Esophagus squamous epithelium (tissue), 5 donors: ENCODE measurements around the gene GPC3. TPM values are rescaled to one million over a fixed set of nuclear protein-coding genes. Genes with fewer than 3 reads are reported as not detected.
A peak's percentile ranks its signal among the peaks of the same experiment; 100 is the strongest.

Experiments used
- DNase-seq: peaks from one replicate; lab custom pipeline; 2025; lab: John Stamatoyannopoulos, UW
- H3K27ac ChIP-seq, 4 donors: fragments of 200-600 bp; sonication (generic); one replicate each; pipeline ENCODE4 v1.5.1; 2016 to 2019; ENCODE audit warnings: mild to moderate bottlenecking in 1 of 4
- H3K27me3 ChIP-seq, 4 donors: fragments of 200-600 bp; sonication (generic); 1 replicate in 3 of 4; 2 replicates in 1 of 4; pipeline versions ENCODE4 v1.5.1 to v1.6.0; 2017 to 2021; ENCODE audit warnings: antibody characterized with exemption in 1 of 4
- H3K36me3 ChIP-seq, 3 donors: fragments of 200-600 bp; sonication (generic); one replicate each; pipeline ENCODE4 v1.5.1; 2016 to 2019
- H3K4me1 ChIP-seq, 3 donors: fragments of 200-600 bp; sonication (generic); one replicate each; pipeline ENCODE4 v1.5.1; 2017 to 2019
- H3K4me3 ChIP-seq, 4 donors: fragments of 200-600 bp; sonication (generic); 1 replicate in 3 of 4; 2 replicates in 1 of 4; pipeline ENCODE4 v1.5.1; 2016 to 2019; ENCODE audit warnings: mild to moderate bottlenecking in 2 of 4, moderate library complexity in 1 of 4
- H3K9me3 ChIP-seq, 3 donors: fragments of 200-600 bp; sonication (generic); one replicate each; pipeline ENCODE4 v1.5.1; 2016 to 2019
- CTCF ChIP-seq, 6 experiments: fragments of 450-650 bp in 4 of 6; fragments of 200-600 bp in 2 of 6; sonication (generic) in 2 of 6; IDR thresholded peaks; one replicate each; pipeline ENCODE4 v1.5.1; 2016 to 2019; ENCODE audit warnings: antibody characterized with exemption in 6 of 6, mild to moderate bottlenecking in 4 of 6, moderate library complexity in 4 of 6
- POLR2A ChIP-seq, 4 donors: fragments of 450-650 bp; IDR thresholded peaks; one replicate each; pipeline ENCODE4 v1.6.1; 2017; ENCODE audit warnings: antibody characterized with exemption in 4 of 4, mild to moderate bottlenecking in 4 of 4, moderate library complexity in 3 of 4
- WGBS, 2 donors: methylation state at CpG; one replicate each; pipeline ENCODE4 v1.1.5; 2018; 5-methylcytosine and 5-hydroxymethylcytosine counted together
- intact Hi-C: fragments of 100-400 bp; cut with DNase I; formaldehyde crosslinking; loops from one replicate; pipeline ENCODE4 v1.15.0; 2022
- total RNA-seq, 4 donors: library from RNA; depleted of rRNA; stranded (reverse); fragments of >200 nt; gene quantifications; one replicate each; pipeline ENCODE4 v1.1.0, GENCODE V29; 2016
- donor health status: DM: yes; HTN: yes; CAD: no.

Gene GPC3
- total RNA-seq, 4 donors from 2014 or later, result 0.44 to 2.8 (median 1.7) TPM; not detected in 1

DNA sequence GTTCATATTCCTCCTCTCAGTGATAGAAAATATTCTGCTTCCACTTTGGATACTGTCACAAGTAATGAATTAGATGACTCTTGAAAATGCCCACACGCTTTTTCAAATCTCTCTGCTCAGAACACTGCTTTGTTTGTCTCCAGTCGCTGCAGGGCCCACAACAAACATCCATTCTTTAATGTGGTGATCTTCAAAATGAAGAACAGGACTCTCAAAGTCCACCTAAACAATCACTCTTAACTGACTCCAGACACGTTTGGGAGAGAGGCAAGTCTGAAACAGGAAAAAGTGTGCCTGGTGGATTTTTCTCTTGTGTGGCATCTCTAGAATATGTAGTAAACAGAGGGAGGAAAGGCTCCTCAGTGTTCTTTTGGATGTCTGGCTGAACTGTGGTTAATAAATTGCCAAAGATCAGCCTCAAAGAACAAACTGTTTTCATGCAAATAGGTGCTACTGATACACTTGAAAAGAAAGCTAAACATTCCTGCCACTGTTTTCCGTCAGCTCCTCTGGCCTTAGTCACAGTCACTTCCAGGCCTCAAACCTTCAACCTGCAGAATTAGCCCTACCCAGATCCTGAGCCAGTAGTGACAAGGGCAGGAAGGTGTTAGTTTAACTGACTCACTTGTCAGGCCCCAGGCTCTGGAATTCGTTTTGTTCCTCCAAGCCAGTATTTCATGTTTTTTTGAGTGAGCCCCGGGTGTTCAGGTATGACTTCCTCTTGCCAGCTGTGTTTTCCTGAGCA lies 310.5 kb downstream of the GPC3 start:
- Histone ChIP-seq H3K4me3 (no peak overlapping the region), H3K4me1 (no peaks in the 10 kb centered on the region), H3K27ac (no peak overlapping the region), H3K9me3 (no peaks in the 10 kb centered on the region), H3K36me3 (no peaks in the 10 kb centered on the region), H3K27me3 (no peaks in the 10 kb centered on the region)
- WGBS, 2 donors, result 34 to 46% methylated on average over 4 to 6 of the region's 6 CpGs
- no peak for TF ChIP-seq POLR2A (IDR thresholded peaks at IDR 0.05)
- no peak for TF ChIP-seq CTCF (IDR thresholded peaks at IDR 0.05)
- DNase-seq, result no peak
- intact Hi-C loops, result no loop called here

DNA sequence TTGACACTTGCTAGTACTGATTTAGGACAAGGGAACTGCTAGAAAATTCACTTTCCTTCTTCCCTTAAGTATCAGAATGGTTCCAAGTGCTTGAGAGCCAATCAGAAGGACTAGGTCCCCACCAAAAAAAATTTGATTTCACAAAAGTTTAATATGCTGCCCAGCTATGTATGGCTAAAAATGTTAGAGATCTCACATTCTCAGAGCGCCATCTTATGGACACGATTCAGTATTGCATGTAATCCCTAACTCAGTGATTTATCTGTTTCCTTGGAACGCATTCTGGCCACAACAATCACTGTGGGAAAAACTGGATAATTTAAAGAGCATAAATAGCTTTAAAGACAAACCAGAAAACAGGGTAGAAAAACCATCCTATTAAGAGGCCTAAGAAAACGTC lies 315.0 kb downstream of the GPC3 start:
- Histone ChIP-seq H3K4me3 (no peak overlapping the region), H3K27me3 (no peaks in the 10 kb centered on the region), H3K9me3 (no peaks in the 10 kb centered on the region), H3K4me1 (no peaks in the 10 kb centered on the region), H3K27ac (no peak overlapping the region), H3K36me3 (no peaks in the 10 kb centered on the region)
- no peak for DNase-seq
- WGBS, 2 donors, result 1 to 6% methylated on average over 4 of the region's 4 CpGs
- TF ChIP-seq CTCF (IDR thresholded peaks at IDR 0.05) (peak; percentile 22 to 68 (median 60)), POLR2A (IDR thresholded peaks at IDR 0.05) (no peak)
- intact Hi-C loops, result no loop called here

DNA sequence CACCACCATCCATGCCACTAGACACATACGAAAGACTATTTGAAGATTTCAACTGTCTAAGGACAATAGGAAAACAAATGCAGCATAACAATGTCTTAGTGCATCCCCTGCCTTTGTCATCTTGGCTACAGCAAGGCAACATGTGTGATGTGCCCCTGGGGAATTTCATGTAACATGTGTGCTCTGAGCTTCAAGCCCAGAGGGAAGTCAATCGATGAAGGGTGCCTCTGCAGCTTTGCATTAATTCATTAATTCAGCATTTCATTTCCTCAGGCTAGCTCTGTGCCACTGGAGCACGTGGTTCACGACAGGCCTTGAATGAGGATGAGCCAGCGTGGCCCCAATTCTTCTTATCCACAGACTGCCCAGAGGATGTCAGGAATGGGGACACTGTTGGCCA lies 316.2 kb downstream of the GPC3 start:
- no peak for DNase-seq
- H3K9me3 ChIP-seq, result no peaks in the 10 kb centered on the region
- peaks cover 0 to 6% (median 0%) of the 10 kb centered on the region in 4 donors for H3K27me3 ChIP-seq
- no peak overlapping the region for H3K4me3 ChIP-seq
- TF ChIP-seq CTCF (IDR thresholded peaks at IDR 0.05), result no peak
- H3K4me1 ChIP-seq, result no peaks in the 10 kb centered on the region
- WGBS, 2 donors, result 89 to 91% methylated on average over 4 to 5 of the region's 5 CpGs
- no peak overlapping the region for H3K27ac ChIP-seq
- H3K36me3 ChIP-seq, result no peaks in the 10 kb centered on the region
- intact Hi-C loops, result loop anchor here (5.0 kb wide), 1 partner anchor 337 kb away; no protein-coding TSS in a partner anchor

DNA sequence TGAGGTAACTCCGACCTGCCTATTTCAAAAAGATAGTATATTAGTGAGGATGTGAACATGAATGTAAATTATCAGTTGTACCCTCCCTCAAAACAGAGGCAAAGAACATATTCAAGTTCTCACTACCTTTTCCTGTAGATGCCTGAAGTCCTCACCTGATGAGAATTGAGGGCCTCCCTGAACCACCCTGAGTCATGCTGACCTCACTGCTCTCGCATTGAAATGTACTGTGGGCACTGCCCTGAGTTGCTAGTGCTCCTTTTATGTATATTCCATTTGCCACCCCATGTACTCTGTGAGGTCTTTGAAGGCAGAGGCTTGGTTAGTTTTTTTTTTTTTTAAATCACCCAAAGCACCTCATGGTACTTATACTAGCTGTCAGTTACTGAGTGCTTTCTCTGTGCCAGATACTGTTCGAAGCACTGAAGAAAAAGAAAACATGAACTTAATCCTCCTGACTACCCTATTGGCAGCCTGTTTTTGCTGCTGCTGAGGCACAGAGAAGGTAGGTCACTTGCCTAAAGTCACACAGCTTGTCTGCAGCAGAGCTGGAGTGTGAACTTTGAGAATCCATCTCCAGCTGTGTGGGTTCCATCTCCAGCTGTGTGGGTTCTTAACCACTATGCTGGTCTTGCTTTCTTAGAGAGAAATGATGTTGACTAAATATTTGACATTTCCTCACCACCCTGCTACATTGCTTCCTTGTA lies 317.0 kb downstream of the GPC3 start:
- H3K4me1 ChIP-seq, result no peaks in the 10 kb centered on the region
- TF ChIP-seq POLR2A (IDR thresholded peaks at IDR 0.05) (no peak), CTCF (IDR thresholded peaks at IDR 0.05) (no peak)
- H3K9me3 ChIP-seq, result no peaks in the 10 kb centered on the region
- H3K27me3 ChIP-seq, result peaks cover 0 to 6% (median 0%) of the 10 kb centered on the region in 4 donors
- no peaks in the 10 kb centered on the region for H3K36me3 ChIP-seq
- intact Hi-C loops, result loop anchor here (5.0 kb wide), 1 partner anchor 336 kb away; no protein-coding TSS in a partner anchor
- H3K27ac ChIP-seq, result no peak overlapping the region
- H3K4me3 ChIP-seq, result no peak overlapping the region
- 52 to 61% methylated on average over 2 of the region's 3 CpGs for WGBS, 2 donors
- no peak for DNase-seq

DNA sequence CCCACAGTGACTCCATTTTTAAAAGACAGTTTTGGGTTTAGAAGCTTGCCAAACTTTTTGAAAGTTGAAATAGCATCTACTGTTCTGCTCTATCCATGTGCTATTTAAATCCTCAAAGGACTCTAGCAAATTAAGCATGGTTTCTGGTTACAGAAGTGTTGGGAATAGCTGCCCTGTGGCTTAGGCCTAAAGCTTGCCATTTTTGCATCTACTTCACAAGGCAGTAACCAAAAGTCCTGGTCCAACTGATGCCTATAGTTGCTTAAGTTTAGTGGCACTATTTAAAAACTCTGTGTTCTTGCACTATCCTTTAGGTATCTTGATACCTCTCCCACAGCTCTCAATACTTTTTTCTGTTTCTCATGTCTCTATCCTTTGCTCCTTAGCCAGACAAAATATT lies 319.1 kb downstream of the GPC3 start:
- no peaks in the 10 kb centered on the region for H3K9me3 ChIP-seq
- intact Hi-C loops, result loop anchor here (5.0 kb wide), 1 partner anchor 334 kb away; no protein-coding TSS in a partner anchor
- no peak overlapping the region for H3K27ac ChIP-seq
- H3K4me3 ChIP-seq, result no peak overlapping the region
- no peaks in the 10 kb centered on the region for H3K36me3 ChIP-seq
- H3K4me1 ChIP-seq, result no peaks in the 10 kb centered on the region
- H3K27me3 ChIP-seq, result peaks cover 0 to 6% (median 0%) of the 10 kb centered on the region in 4 donors
- no peak for DNase-seq
- TF ChIP-seq CTCF (IDR thresholded peaks at IDR 0.05) (no peak), POLR2A (IDR thresholded peaks at IDR 0.05) (no peak)
